Fibroblast of mammary gland (primary cell): ENCODE data around the gene NCOA7.
"Not testable (repeated sequence)": the region's sequence is repeated elsewhere in the genome, so short reads cannot be mapped to it uniquely, and the experiment has no call there.

Source experiments
- DNase-seq: peaks from one replicate; pipeline ENCODE4 v3.0.0-alpha.2; 2010; ENCODE audit warnings: low read depth
- H3K4me3 ChIP-seq: 2 replicates; pipeline ENCODE4 v1.5.1; 2011; ENCODE audit warnings: low read depth, mild to moderate bottlenecking, low read length, moderate library complexity; ENCODE audit not compliant: control insufficient read depth
- CTCF ChIP-seq: conservative IDR thresholded peaks from 2 replicates; pipeline ENCODE4 v1.5.1; 2011; ENCODE audit warnings: low read depth, low read length, inconsistent platforms; ENCODE audit not compliant: control insufficient read depth, insufficient read depth

NCOA7 gene

GRCh38 chr6:125769147-125769783, 21.5 kb upstream of the NCOA7 start:
- no peak for DNase-seq
- no peak for TF ChIP-seq CTCF
- no peak overlapping the region for H3K4me3 ChIP-seq

GRCh38 chr6:125773387-125774341, 17.1 kb upstream of the NCOA7 start:
- no peak overlapping the region for H3K4me3 ChIP-seq
- no peak for TF ChIP-seq CTCF
- peak; percentile 60 for DNase-seq

GRCh38 chr6:125776107-125776826, 14.5 kb upstream of the NCOA7 start:
- DNase-seq = not testable (repeated sequence)

GRCh38 chr6:125779924-125780539, 10.7 kb upstream of the NCOA7 start:
- no peak for TF ChIP-seq CTCF
- peak; percentile 94 for DNase-seq
- peak overlapping the region; percentile 76 for H3K4me3 ChIP-seq

More at GRCh38 chr6:125776107-125776826, 14.5 kb upstream of the NCOA7 start:
- H3K4me3 ChIP-seq = not testable (repeated sequence)

- TF ChIP-seq CTCF = no peak
- DNase-seq = peak; percentile 74
- H3K4me3 ChIP-seq = peak overlapping the region; percentile 76
Observed at GRCh38 chr6:125780540-125781313, 10.0 kb upstream of the NCOA7 start.

GRCh38 chr6:125781314-125781868, 9.4 kb upstream of the NCOA7 start:
- TF ChIP-seq CTCF = peak; percentile 16
- DNase-seq = peak; percentile 48
- H3K4me3 ChIP-seq = peak overlapping the region; percentile 76
